ENCODE results near the gene DLK1. TPM values are rescaled to one million over a fixed set of nuclear protein-coding genes. Genes with fewer than 3 reads are reported as not detected.

DLK1 gene
- total and polyA plus RNA-seq, 2 of the 13 experiments (the other 11 are each of a cell fraction or from before 2014, with no cell fraction given): 95.5 to 312 TPM

GRCh38 chr14:100706860-100707259 is 19.8 kb upstream of the DLK1 start:
- ChIA-PET POLR2A (no interaction called here), CTCF (ENCODE audit: low intra/inter-chr PET ratio, low total read pairs) (no interaction called here)
- FAIRE-seq (no peak), DNase-seq (ENCODE audit: low spot score) (no peak), ATAC-seq (no peak)
- H3K4me2 ChIP-seq (ENCODE audit: low read depth, low read length): no peak overlapping the region
- TF ChIP-seq IKZF1 (IDR thresholded peaks at IDR 0.05): peak; percentile 80; the same call in 1 of the 2 replicates
- peak; percentile 66; the same call in 1 of the 2 replicates for TF ChIP-seq ZBTB43 (CRISPR knock-in tag; conservative IDR thresholded peaks at IDR 0.05)
- 0 out of 2 replicates have a peak, but pooled peaks have one; percentile 59 for TF ChIP-seq TRIM22 (IDR thresholded peaks at IDR 0.05)
- TF ChIP-seq SIN3A (IDR thresholded peaks at IDR 0.05; ENCODE audit: borderline replicate concordance, low read depth, low read length): no peak
- peak; percentile 74; the same call in 1 of the 2 replicates for TF ChIP-seq NBN (conservative IDR thresholded peaks at IDR 0.05)
- TF ChIP-seq FOXP1 (IDR thresholded peaks at IDR 0.05): peak; percentile 54; the same call in 1 of the 2 replicates
- TF ChIP-seq FOXP1 (CRISPR knock-in tag; IDR thresholded peaks at IDR 0.05): no peak
- TF ChIP-seq CREB1 (IDR thresholded peaks at IDR 0.05): peak; percentile 64; the same call in 1 of the 2 replicates
- TF ChIP-seq CREB1 (CRISPR knock-in tag; IDR thresholded peaks at IDR 0.05): no peak
- no peak for TF ChIP-seq HNF1B (CRISPR knock-in tag; IDR thresholded peaks at IDR 0.05)
- peak; percentile 89 for TF ChIP-seq ZNF646 (CRISPR knock-in tag; IDR thresholded peaks at IDR 0.05)
- no peak for TF ChIP-seq SP4 (CRISPR knock-in tag; IDR thresholded peaks at IDR 0.05)
- H3K36me3 ChIP-seq (replicated peaks in 1 of 2; ENCODE audit: control insufficient read depth in 1 of 2, insufficient read depth in 2 of 2, low read length in 2 of 2): no peaks in the 10 kb centered on the region
- H3K4me3 ChIP-seq (replicated peaks in 1 of 3; ENCODE audit: insufficient read depth in 1 of 3, low read depth in 2 of 3, low read length in 3 of 3): no peak overlapping the region
- no TSS peak for BruUV-seq (replicated peaks)
- no peaks in the 10 kb centered on the region for H3K9me3 ChIP-seq (ENCODE audit: low read length)
- H3K27ac ChIP-seq (ENCODE audit: extremely low read length, insufficient read depth, low read length): no peak overlapping the region
- intact Hi-C loops (cut with micrococcal nuclease; ENCODE audit: unreplicated experiment): no loop called here
- in situ Hi-C loops (cut with HindIII; ENCODE audit: extremely low pct_ligation_motif_present, low pct_unique_long_range_greater_than_20kb): no loop called here
- H3K9ac ChIP-seq (ENCODE audit: insufficient read depth, low read depth, low read length): no peak overlapping the region
- peaks cover 64% of the 10 kb centered on the region for H3K4me1 ChIP-seq (ENCODE audit: insufficient read depth, low read length)
- H4K20me1 ChIP-seq (ENCODE audit: insufficient read depth, low read length): no peaks in the 10 kb centered on the region
- no peaks in the 10 kb centered on the region for H3K79me2 ChIP-seq (ENCODE audit: insufficient read depth, low read length)
- peaks cover 4 to 13% of the 10 kb centered on the region in 2 experiments; a peak in 2 of 5 replicates for H3K27me3 ChIP-seq (ENCODE audit: control insufficient read depth in 1 of 2, insufficient read depth in 2 of 2, low read length in 2 of 2)
- H2AFZ ChIP-seq (ENCODE audit: low read length): no peak overlapping the region
- 82% methylated on average over 5 of the region's 5 CpGs for WGBS (ENCODE audit: low lambda C conversion rate)
